G401 (cell line): ENCODE results near the gene OLIG2. TPM values are rescaled to one million over a fixed set of nuclear protein-coding genes. Genes with fewer than 3 reads are reported as not detected.
A peak's percentile ranks its signal among the peaks of the same experiment; 100 is the strongest.

Experiments
- DNase-seq: peaks from one replicate; pipeline ENCODE4 v3.0.0-alpha.2; 2015; ENCODE audit warnings: low spot score
- in situ Hi-C: cut with HindIII; loops from 2 replicates; pipeline ENCODE4 v1.10.0; 2016; ENCODE audit warnings: low sequenced_read_pairs, mixed read lengths
- total RNA-seq: library from RNA; depleted of rRNA; stranded (reverse); fragments of >200 nt; shearing (Covaris generic); gene quantifications from 2 replicates; pipeline ENCODE4 v1.2.3, GENCODE V29; 2014

OLIG2 gene
- total RNA-seq, 1 experiment from 2014 or later = not detected

DNA sequence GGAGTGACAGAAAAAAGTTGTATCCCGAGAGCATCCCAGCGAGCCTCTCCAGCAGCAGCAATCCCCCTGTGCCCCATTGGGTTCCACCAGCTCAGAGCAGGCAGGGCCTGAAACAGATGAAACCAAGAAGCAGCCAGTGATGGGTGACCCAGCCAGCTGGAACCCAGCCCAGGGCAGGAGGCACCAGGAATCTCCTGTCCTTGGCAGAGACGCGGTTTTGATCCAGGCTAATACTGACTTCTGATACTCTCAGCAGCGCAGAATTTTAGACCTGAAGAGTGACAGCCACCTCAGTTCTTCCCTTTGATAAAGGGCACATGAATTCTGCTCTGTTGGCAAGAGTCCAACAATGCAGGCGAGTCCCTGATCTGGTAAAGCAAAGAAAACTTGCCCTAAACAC, 32.8 kb downstream of the OLIG2 start:
- peak; percentile 91 for DNase-seq
- in situ Hi-C loops = no loop called here

DNA sequence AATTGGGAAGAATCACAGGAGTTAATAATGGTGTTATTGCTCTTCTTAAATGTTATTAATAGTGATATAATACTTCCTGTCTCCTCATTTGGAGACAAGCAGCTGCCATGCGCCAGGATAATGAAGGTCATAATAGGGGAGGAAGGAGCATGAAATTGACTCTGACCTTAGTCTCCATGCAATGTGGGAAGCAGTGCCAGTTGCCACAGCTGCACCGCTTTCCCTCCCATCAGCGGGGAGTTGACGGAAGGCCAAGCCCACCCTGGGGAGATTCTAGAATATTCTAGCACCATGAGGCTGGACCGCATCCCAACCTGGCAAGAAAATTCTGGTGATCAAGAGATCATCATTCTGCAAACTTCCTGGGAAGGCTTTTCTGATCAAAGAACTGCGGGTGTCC, 33.2 kb downstream of the OLIG2 start:
- in situ Hi-C loops = no loop called here
- DNase-seq = no peak

- DNase-seq = peak; percentile 8
- in situ Hi-C loops = no loop called here
Observed at GRCh38 chr21:33059380-33059841, 33.7 kb downstream of the OLIG2 start.

DNA sequence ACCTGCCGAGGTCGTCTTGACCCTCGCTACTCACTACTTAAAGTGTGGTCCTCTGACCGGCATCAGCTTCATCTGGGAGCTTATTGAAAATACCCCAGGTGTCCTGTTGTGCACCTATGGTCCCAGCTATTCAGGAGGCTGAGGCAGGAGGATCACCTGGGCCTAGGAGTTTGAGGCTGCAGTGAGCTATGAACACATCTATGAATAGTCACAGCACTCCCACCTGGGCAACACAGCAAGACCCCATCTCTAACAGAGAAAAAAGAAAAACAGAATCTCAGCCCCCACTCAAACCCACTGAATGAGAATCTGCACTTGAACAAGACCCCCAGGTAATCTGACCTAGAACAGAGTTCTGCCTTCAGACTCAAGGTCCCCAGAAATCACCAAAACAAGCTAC, 35.5 kb downstream of the OLIG2 start:
- no peak for DNase-seq
- in situ Hi-C loops = no loop called here

DNA sequence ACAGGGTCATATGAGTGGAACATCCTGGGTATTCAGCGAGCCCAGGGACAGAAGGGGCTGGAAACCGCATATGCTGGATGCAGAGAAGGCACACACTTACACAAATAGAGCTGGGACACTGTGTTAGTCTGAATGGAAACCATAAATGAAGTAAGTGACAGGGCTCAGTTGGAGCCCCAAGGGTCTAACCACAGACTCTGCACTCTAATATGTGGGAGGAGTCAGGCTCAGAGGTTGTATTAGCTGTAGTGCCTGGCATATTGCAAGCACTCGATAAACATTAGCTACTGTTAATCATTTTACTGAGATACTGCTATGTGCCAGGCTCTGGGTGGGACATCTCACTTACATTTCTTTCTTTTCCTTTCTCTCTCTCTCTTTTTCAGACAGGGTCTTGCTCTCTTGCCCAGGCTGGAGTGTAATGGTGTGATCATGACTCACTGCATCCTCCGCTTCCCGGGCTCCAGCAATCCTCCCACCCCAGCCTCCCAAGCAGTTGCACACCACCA, 37.7 kb downstream of the OLIG2 start:
- no peak for DNase-seq

GRCh38 chr21:33063907-33064622, 38.3 kb downstream of the OLIG2 start:
- DNase-seq = no peak
- in situ Hi-C loops = no loop called here

More for the DNA sequence above, 37.7 kb downstream of the OLIG2 start:
- in situ Hi-C loops = no loop called here

DNA sequence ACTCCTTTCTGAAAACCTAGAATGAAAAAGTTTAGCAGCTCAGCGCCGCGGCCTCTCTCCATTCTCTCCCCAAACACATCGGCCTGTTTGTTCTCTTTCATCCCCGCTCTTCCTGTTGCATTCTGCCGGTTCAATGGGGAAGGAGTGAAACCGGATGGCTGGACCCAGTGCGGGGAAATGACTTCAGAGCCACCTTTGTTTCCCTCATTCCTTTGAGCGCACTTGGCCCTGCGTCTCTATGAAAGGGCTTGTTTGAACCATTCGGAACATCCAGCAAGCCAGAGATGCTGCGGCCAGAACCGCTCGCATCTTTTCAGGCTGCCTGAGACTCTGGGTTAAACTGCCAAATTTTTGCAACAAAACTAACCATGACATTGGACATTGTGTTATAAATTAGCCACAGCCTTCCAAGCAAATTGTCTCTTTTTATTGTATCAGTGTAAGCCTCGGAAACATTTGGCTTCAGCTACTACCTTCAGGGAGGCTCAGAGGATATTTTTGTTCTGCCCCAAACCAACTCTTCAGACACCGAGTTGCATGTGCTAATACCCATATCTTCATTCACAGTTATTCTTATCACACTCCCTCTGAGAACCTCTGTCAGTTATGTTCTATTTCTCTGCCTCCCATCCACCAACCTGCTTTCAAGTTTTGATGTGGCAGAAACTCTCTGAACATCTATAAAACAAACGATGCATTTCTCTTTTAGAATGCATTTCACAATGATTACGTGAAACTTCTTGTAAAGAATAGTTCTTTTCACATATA, 39.1 kb downstream of the OLIG2 start:
- in situ Hi-C loops = no loop called here
- DNase-seq = peak; percentile 14

DNA sequence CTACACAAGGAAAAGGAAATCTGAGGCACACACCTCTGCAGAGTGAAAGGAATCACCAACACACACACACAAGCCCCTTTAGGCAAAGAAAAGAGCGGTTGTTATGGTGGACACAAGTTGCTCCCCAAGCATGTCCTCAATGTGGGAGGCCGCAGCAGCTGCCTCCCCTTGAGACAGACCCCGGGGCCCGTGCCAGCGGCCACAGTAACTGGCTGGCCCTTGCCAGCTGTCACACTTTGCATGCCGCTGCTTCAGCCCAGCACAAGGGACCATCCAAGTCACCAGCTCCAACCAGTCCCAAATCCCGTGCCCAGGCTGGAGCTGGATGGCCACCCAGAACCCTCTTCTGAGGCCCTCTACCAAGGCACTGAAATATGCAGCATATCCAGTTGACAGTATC, 41.3 kb downstream of the OLIG2 start:
- in situ Hi-C loops = no loop called here
- no peak for DNase-seq

DNA sequence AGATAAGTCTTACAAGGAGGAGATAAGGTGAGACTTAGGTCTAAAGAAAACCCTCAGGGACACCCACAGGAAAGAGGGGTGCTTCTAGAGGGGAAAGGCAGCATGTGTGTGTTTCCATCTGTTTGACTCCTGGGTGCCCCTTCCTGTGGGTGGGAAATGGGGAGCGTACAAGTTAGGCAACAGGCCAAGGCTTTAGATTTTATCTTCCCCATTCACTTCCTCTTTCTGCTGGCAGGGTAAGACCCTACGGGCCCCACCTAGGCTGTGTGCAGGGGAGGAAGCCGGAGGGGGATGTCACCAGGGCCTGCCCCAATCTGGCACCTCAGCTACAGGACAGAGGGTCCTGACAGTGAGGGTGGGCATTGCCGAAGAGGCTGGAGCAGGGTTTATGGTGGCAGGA, 41.7 kb downstream of the OLIG2 start:
- DNase-seq = no peak
- in situ Hi-C loops = no loop called here

DNA sequence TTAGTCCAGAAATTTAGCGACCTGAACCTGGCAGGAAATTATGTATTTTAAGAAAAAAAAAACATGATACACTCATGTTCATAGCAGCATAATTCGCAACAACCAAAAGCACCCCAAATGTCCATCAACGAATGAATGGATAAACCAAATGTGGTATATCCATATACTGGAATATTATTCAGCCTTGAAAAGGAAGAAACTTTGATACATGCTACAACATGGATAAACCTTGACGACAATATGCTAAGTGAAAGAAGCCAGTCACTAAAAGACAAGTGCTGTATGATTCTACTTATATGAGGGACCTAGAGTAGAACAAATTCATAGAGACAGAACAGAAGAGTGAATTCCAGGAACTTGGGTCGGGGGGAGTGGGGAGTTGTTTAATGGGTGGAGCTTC, 43.5 kb downstream of the OLIG2 start:
- in situ Hi-C loops = no loop called here
- no peak for DNase-seq

DNA sequence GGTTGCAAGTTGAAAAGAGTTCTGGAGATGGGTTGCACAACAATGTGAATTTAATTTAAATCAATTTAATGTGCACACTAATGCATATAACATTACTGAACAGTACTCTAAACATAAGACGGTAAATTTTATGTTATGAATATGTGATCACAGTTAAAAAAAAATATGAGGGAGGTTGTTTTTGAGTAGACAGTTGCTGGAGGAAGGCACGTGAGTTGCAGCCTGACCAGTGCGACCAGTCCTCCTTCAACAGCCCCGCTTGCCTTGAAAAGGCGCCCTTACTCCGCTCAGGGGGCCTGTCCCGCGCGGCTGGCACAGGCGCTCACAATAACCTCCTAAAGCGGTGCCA, 43.9 kb downstream of the OLIG2 start:
- in situ Hi-C loops = no loop called here
- DNase-seq = no peak

DNA sequence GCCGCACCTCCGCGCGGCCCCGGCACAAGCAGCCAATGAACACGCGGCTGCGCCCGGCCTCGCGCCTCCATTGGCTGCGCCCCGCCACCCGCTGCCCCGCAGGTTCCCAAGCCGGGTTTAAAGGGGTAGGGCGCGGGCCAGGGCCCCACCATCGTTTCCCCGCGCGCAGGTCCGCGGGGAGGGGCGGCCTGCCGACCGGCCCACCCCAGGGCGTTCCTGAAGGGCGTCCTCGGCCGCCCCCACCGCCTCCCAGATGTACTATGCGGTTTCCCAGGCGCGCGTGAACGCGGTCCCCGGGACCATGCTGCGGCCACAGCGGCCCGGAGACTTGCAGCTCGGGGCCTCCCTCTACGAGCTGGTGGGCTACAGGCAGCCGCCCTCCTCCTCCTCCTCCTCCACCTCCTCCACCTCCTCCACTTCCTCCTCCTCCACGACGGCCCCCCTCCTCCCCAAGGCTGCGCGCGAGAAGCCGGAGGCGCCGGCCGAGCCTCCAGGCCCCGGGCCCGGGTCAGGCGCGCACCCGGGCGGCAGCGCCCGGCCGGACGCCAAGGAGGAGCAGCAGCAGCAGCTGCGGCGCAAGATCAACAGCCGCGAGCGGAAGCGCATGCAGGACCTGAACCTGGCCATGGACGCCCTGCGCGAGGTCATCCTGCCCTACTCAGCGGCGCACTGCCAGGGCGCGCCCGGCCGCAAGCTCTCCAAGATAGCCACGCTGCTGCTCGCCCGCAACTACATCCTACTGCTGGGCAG, 44.4 kb downstream of the OLIG2 start, which contains the start of gene OLIG1:
OLIG1 (plus strand) TSS at position 148 of the 750 bp plus-strand sequence; CDS start at position 254, 106 bp downstream.
- peak; percentile 53 for DNase-seq
- in situ Hi-C loops = no loop called here

DNA sequence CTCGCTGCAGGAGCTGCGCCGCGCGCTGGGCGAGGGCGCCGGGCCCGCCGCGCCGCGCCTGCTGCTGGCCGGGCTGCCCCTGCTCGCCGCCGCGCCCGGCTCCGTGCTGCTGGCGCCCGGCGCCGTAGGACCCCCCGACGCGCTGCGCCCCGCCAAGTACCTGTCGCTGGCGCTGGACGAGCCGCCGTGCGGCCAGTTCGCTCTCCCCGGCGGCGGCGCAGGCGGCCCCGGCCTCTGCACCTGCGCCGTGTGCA, 44.9 kb downstream of the OLIG2 start:
- in situ Hi-C loops = no loop called here

GRCh38 chr21:33070998-33071769, 45.4 kb downstream of the OLIG2 start:
- DNase-seq = no peak
- in situ Hi-C loops = no loop called here

More for the DNA sequence above, 44.9 kb downstream of the OLIG2 start:
- no peak for DNase-seq

- DNase-seq = no peak
- in situ Hi-C loops = no loop called here
Observed at GRCh38 chr21:33071770-33072306, 46.1 kb downstream of the OLIG2 start.

GRCh38 chr21:33073636-33074035, 47.9 kb downstream of the OLIG2 start:
- DNase-seq = no peak

DNA sequence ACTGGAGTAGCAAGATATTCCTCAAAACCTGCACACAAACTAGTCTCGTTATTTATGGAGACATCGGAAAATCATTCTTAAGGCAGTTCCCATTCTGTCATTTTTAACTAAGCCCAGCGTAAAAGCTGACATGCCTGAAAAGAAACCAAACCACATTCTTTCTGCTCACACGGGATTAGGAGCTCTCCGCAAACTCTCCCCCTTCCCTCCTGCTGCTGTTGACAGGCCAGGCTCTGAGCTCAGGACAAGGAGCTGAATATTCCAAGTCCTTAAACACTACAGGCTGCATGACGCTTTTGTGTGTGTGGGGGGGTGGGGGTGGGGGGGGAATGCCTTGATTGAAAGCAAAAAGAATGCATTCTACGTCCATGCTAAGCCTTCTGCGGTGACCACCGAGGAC, 49.4 kb downstream of the OLIG2 start:
- in situ Hi-C loops = no loop called here
- DNase-seq = no peak

More at GRCh38 chr21:33073636-33074035, 47.9 kb downstream of the OLIG2 start:
- in situ Hi-C loops = no loop called here

- DNase-seq = no peak
- in situ Hi-C loops = no loop called here
Observed at GRCh38 chr21:33075596-33076195, 50.0 kb downstream of the OLIG2 start.
